ENCODE data around the gene CNTN4.

CNTN4 gene

GRCh38 chr3:2110597-2111117, 12.0 kb downstream of the CNTN4 start:
- DNase-seq (ENCODE audit: low read depth): peak; percentile 9
- TF ChIP-seq, protein P1, sequence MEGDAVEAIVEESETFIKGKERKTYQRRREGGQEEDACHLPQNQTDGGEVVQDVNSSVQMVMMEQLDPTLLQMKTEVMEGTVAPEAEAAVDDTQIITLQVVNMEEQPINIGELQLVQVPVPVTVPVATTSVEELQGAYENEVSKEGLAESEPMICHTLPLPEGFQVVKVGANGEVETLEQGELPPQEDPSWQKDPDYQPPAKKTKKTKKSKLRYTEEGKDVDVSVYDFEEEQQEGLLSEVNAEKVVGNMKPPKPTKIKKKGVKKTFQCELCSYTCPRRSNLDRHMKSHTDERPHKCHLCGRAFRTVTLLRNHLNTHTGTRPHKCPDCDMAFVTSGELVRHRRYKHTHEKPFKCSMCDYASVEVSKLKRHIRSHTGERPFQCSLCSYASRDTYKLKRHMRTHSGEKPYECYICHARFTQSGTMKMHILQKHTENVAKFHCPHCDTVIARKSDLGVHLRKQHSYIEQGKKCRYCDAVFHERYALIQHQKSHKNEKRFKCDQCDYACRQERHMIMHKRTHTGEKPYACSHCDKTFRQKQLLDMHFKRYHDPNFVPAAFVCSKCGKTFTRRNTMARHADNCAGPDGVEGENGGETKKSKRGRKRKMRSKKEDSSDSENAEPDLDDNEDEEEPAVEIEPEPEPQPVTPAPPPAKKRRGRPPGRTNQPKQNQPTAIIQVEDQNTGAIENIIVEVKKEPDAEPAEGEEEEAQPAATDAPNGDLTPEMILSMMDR (IDR thresholded peaks at IDR 0.05; ENCODE audit: insufficient read depth, low read depth, low read length, missing control alignments): no peak
- no peak overlapping the region for H3K4me3 ChIP-seq (ENCODE audit: low read depth, low read length)

DNA sequence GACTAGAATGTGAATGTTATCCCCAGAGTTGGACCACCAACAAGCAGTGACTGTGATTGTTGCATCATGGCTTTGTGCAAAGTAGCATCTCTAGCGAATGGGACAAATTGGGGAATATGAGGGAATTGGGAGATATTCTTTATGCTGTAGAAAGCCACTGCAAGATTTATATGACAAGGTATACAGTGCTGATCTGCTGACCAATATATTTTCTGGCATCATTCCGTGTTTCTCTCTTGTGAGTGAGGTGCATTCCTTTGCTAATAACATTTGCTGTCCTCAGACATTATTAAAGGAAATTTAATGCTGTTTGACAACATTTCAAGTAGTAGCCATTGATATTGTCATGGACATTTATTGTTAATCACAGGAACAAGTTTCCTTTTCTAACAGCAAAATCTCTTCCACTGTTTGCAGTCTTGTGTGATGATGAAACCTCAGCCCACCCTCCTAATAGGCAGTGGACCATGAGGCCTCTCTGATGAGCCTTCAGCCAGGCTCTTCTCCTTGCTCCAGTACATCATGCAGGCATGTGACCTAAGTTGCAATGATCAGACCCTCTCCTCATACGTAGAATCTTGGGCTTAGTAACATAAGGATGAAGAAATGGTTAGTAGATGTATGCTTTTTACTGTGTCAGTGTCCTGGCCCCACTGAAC, 16.1 kb downstream of the CNTN4 start:
- TF ChIP-seq, protein P1 (IDR thresholded peaks at IDR 0.05; ENCODE audit: insufficient read depth, low read depth, low read length, missing control alignments): no peak
- H3K4me3 ChIP-seq (ENCODE audit: low read depth, low read length): no peak overlapping the region
- DNase-seq (ENCODE audit: low read depth): no peak

DNA sequence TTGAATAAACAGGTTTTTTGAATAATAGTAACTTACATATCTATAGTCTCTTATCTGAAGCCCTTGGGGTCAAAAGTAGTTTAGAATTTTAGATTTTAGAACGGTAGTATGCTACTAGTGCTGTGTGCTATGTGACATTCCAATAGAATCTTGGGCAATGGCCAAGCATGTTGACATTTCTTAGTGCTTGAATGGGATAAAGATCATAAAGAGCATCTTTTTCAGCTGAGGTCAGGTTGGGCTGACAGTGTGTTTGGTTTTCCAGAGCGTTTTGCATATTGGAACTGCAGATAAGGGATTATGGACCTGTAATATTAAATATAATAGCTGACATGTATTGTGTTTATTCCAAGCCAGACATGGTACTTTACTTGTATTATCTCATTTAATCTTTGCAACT, 32.1 kb downstream of the CNTN4 start:
- TF ChIP-seq, protein P1 (IDR thresholded peaks at IDR 0.05; ENCODE audit: insufficient read depth, low read depth, low read length, missing control alignments): no peak

DNA sequence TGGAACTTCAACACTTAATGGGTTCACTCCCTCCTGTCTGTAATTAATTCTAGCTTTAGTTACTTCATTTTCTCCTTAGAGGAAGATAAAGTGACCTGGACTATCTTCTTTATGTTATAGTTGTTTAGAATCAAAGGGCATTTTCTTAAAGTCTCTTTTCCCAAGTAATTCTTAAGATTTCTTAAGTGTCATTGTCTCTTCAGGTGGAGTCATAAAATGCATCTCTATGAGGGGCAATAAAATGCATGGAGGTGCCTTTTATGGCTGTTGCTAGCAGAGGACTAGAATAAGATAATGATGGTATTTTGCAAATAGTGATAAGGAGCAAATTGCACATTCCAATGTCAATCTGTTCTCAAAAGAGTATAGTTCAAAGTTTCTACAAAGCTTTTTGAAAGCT, 34.5 kb downstream of the CNTN4 start:
- DNase-seq (ENCODE audit: low read depth): no peak
- H3K4me3 ChIP-seq (ENCODE audit: low read depth, low read length): no peak overlapping the region
- TF ChIP-seq, protein P1 (IDR thresholded peaks at IDR 0.05; ENCODE audit: insufficient read depth, low read depth, low read length, missing control alignments): no peak

More for the DNA sequence above, 32.1 kb downstream of the CNTN4 start:
- no peak overlapping the region for H3K4me3 ChIP-seq (ENCODE audit: low read depth, low read length)
- DNase-seq (ENCODE audit: low read depth): no peak

DNA sequence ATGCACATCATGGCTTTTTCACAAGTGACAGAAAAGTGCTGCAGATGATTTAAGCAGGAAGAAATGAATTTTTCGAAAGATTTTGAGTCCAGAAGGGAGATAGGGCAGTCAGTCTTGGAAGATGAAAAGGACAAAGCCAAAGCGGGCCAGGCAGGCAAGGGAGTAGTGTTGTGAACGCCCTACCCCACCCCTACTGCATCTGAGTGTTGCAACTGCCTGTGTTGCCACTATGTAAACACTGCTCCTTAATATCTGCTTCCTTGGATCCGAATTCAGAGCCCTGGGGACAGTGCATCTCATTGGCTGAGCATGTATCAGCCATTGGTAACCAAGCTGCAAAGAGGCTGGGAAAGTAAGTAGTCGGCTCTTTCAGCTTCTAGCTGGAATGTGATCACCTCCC, 39.0 kb downstream of the CNTN4 start:
- no peak for DNase-seq (ENCODE audit: low read depth)
- TF ChIP-seq, protein P1 (IDR thresholded peaks at IDR 0.05; ENCODE audit: insufficient read depth, low read depth, low read length, missing control alignments): no peak
- H3K4me3 ChIP-seq (ENCODE audit: low read depth, low read length): no peak overlapping the region

DNA sequence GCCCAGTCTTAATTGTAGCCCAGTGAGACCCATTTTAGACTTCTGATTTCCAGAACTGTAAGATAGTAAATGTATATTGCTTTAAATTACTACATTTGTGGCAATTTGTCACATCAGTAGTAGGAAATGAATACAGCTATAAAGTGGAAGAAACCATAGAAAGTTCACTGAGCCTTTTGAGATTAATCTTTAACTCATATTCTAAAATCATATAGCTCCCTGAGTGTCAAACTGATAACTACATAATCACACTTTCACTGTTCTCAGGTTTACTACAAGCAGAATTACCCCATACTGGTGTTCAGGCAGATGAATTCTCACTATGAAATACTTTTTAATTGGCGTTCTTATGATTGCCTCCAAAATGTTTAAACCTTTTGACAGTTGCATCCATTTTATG, 42.8 kb downstream of the CNTN4 start:
- no peak for DNase-seq (ENCODE audit: low read depth)
- TF ChIP-seq, protein P1 (IDR thresholded peaks at IDR 0.05; ENCODE audit: insufficient read depth, low read depth, low read length, missing control alignments): no peak
- no peak overlapping the region for H3K4me3 ChIP-seq (ENCODE audit: low read depth, low read length)
